Heart left ventricle (tissue), 13 donors: Measurements from ENCODE around the gene MAFF.

Experiments used
- POLR2A ChIP-seq, 2 donors: fragments of 450-650 bp; IDR thresholded peaks; one replicate each; pipeline ENCODE4 v1.6.1; 2017; ENCODE audit warnings: antibody characterized with exemption in 2 of 2, mild to moderate bottlenecking in 2 of 2, moderate library complexity in 2 of 2
- TF ChIP-seq, protein P1 (sequence below), 12 donors: fragments of 200-600 bp; sonication (generic) in 4 of 12; IDR thresholded peaks; one replicate each; pipeline versions ENCODE4 v1.5.0 to v1.8.0; 2018 to 2022; ENCODE audit warnings: antibody characterized with exemption in 12 of 12, mild to moderate bottlenecking in 5 of 12
- donor health status: ischemic (EF 13 %, LVEDD 7.1; RV severe dilation, severe dysfunction).
- donor health status: DM: no; HTN: yes; CAD: no.
- donor health status: DM: no; HTN: no; CAD: no.
- donor health status: ischemic (EF 25% LVEDD 6.9; RV normal size, moderate dysfunction).
- donor health status: ischemic (EF 25% LVEDD 5.7; RV mildly dilated, moderate dysfunction).
- donor health status: ischemic (EF 35%, LVEDD 5.7; RV mildly dilated, moderate dysfunction).
- donor health status: nonischemic (EF 11% LVEDD 7.7; RV severe dilation, severe dysfunction).
- donor health status: DM: yes; HTN: yes; CAD: no.
- donor health status: PGD.
- donor health status: ischemic (EF 29% LVEDD 5.4; RV normal size, mild dysfunction).
- donor health status: nonischemic (EF 23%, LVEDD 6.1; RV moderate dilation, normal function).

DNA sequence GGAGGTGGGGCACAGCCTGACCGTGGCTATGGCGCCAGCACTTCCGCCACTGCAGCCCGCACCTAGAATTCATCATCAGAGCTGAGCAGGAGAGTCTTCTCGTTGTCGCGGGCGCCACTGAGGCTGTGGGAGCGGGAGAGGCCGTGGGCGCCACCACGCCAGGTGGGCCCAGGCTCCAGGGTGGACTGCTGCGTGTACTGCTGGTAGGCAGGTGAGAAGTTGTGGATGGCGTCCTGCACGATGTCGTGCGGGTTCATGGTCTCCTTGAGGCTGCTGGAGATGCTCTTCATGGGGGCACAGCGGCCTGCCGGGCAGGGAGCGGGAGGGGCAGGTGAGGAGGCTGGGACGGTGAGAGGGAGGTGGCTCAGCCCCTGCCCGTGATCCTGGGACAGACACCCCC, 19.6 kb downstream of the MAFF start:
- TF ChIP-seq POLR2A (IDR thresholded peaks at IDR 0.05), result no peak
- TF ChIP-seq, protein P1, sequence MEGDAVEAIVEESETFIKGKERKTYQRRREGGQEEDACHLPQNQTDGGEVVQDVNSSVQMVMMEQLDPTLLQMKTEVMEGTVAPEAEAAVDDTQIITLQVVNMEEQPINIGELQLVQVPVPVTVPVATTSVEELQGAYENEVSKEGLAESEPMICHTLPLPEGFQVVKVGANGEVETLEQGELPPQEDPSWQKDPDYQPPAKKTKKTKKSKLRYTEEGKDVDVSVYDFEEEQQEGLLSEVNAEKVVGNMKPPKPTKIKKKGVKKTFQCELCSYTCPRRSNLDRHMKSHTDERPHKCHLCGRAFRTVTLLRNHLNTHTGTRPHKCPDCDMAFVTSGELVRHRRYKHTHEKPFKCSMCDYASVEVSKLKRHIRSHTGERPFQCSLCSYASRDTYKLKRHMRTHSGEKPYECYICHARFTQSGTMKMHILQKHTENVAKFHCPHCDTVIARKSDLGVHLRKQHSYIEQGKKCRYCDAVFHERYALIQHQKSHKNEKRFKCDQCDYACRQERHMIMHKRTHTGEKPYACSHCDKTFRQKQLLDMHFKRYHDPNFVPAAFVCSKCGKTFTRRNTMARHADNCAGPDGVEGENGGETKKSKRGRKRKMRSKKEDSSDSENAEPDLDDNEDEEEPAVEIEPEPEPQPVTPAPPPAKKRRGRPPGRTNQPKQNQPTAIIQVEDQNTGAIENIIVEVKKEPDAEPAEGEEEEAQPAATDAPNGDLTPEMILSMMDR (IDR thresholded peaks at IDR 0.05), result no peak
